Lower leg skin (tissue), 4 donors: ENCODE measurements around the gene PRPF6. TPM values are rescaled to one million over a fixed set of nuclear protein-coding genes. Genes with fewer than 3 reads are reported as not detected.

ENCODE experiments used
- DNase-seq, 2 donors: peaks; one replicate each; pipeline ENCODE4 v3.0.0-alpha.2; 2019; ENCODE audit warnings: low spot score in 2 of 2
- H3K4me3 ChIP-seq: fragments of 200-600 bp; sonication (generic); 2 replicates; pipeline ENCODE4 v1.5.1; 2017; ENCODE audit warnings: mild to moderate bottlenecking, low read depth; ENCODE audit not compliant: poor library complexity, severe bottlenecking
- CTCF ChIP-seq, 3 donors: fragments of 450-650 bp; IDR thresholded peaks; one replicate each; pipeline ENCODE4 v1.5.1; 2016; ENCODE audit warnings: antibody characterized with exemption in 3 of 3, mild to moderate bottlenecking in 3 of 3, moderate library complexity in 2 of 3
- POLR2A ChIP-seq, 2 donors: fragments of 450-650 bp; IDR thresholded peaks; one replicate each; pipeline ENCODE4 v1.6.1; 2016 to 2017; ENCODE audit warnings: antibody characterized with exemption in 2 of 2, mild to moderate bottlenecking in 1 of 2, moderate library complexity in 1 of 2
- WGBS, 2 donors: methylation state at CpG; one replicate each; pipeline ENCODE4 v1.1.5; 2018; 5-methylcytosine and 5-hydroxymethylcytosine counted together
- intact Hi-C: fragments of 100-400 bp; cut with DNase I; formaldehyde crosslinking; loops from one replicate; pipeline ENCODE4 v1.15.0; 2023; ENCODE audit warnings: low total_unique reads
- total RNA-seq, 4 donors: library from RNA; depleted of rRNA; stranded (reverse); fragments of >200 nt; gene quantifications; one replicate each; pipeline ENCODE4 v1.1.0, GENCODE V29; 2016

The PRPF6 gene
- total RNA-seq, 4 donors from 2014 or later, result 66.8 to 88.3 (median 79.1) TPM

DNA sequence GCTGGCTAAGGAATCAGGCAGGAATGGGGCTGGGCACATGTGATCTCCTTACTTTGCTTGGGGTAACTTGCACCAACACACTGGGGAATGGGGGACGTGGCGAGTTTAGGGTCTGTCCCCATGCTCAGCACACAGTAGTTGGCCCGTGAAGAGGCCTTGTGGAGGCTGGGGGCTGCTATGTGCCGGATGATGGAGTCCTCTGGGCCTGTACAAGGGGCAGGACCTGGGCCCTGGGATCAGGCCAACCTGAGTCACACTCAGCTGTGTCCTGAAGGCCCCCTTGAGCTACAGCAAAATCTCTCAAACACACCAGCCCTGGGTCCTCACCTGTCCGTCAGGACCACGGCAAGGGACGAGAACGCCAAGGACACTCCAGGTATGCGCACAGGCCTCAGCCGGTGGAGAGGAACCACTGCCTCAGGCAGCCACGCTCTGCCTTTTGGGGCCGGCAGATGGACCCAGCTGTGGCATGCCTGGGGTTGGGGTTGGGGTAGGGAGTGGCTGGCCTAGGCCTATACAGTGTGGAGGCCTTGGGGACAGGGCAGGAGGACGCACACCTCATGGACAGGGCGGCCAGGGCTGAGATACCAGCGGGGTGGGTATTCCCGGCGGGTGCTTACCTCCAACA lies 35.8 kb upstream of the PRPF6 start:
- WGBS, 2 donors, result 85 to 88% methylated on average over 16 to 17 of the region's 17 CpGs
- TF ChIP-seq CTCF (IDR thresholded peaks at IDR 0.05), result no peak
- no peak for TF ChIP-seq POLR2A (IDR thresholded peaks at IDR 0.05)
- DNase-seq, result no peak
- intact Hi-C loops, result no loop called here
- no peak overlapping the region for H3K4me3 ChIP-seq

DNA sequence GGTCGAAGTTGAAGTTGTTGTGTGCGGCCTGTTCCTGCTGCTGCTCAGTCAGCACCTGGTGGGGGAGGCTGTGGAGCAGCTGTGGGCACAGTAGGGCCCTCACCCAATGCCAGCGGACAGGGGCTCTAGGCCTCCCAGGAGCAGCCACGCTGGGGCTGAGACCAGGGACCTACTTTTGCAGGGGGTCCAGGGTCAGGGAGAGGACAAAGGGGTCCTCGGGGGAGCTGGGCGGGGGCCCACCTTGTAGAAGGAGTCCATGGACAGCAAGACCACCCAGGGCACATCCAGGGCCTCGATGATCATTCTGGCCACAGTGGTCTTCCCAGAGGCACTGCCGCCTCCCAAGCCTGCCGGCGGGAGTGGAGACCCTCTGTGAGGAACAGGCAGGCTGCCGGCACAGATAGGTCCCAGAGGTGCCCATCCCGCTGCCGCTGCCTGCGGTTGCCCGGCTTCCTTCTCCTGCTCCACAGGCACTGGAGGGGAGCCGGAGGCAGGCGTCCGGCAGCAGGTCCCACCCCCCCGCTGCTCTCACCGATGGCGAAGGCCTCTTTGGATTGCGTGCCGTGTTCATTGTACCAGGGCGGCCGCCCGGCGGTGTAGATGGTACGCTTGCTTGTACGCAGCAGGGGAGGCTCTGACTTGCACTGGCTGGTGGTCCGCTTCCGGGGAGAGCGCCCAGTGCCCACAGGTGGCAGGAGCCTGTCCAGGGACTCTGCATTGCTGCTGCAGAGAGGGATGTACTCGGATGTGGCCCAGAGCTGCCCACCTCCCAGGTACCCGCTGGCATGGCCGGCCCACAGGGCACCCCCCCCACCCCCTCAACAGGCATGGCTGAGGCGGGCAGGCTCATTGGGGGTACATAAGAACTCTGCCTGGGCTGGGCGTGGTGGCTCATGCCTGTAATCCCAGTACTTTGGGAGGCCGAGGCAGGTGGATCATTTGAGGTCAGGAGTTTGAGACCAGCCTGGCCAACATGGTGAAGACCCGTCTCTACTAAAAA lies 34.7 kb upstream of the PRPF6 start:
- TF ChIP-seq POLR2A (IDR thresholded peaks at IDR 0.05) (no peak), CTCF (IDR thresholded peaks at IDR 0.05) (no peak)
- WGBS, 2 donors, result 92 to 94% methylated on average over 34 to 38 of the region's 39 CpGs
- intact Hi-C loops, result no loop called here
- H3K4me3 ChIP-seq, result no peak overlapping the region
- no peak for DNase-seq

DNA sequence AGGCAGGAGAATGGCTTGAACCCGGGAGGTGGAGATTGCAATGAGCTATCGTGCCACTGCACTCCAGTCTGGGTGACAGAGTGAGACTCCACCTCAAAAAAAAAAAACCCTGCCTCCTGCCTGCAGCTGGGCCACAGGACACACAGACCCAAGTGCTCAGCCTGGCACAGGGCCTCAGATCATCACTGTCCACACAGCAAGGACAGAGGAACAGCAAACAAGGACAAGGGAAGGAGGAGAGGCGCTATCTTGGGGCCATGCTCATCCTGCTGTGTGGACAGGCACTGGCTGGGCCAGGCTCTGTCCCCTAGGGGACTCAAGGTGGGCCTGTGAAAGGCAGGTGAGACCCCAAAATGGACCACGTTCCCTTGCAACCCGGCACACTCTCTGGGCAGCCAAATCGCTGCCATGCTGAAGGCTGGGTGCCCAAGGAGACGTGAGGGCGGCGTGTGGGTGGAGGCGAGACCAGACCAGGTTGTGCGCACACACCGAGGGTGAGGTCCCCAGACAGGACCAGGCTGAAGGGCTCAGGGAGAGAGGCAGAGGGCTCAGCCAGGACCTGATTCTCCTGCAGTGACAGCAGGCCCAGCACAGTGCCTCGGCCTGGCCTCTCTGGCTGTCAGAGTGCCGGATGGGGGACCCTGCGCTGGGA lies 33.8 kb upstream of the PRPF6 start:
- no peak overlapping the region for H3K4me3 ChIP-seq
- 73 to 87% methylated on average over 7 to 14 of the region's 15 CpGs for WGBS, 2 donors
- intact Hi-C loops, result no loop called here
- TF ChIP-seq POLR2A (IDR thresholded peaks at IDR 0.05), result no peak
- no peak for TF ChIP-seq CTCF (IDR thresholded peaks at IDR 0.05)
- no peak for DNase-seq

DNA sequence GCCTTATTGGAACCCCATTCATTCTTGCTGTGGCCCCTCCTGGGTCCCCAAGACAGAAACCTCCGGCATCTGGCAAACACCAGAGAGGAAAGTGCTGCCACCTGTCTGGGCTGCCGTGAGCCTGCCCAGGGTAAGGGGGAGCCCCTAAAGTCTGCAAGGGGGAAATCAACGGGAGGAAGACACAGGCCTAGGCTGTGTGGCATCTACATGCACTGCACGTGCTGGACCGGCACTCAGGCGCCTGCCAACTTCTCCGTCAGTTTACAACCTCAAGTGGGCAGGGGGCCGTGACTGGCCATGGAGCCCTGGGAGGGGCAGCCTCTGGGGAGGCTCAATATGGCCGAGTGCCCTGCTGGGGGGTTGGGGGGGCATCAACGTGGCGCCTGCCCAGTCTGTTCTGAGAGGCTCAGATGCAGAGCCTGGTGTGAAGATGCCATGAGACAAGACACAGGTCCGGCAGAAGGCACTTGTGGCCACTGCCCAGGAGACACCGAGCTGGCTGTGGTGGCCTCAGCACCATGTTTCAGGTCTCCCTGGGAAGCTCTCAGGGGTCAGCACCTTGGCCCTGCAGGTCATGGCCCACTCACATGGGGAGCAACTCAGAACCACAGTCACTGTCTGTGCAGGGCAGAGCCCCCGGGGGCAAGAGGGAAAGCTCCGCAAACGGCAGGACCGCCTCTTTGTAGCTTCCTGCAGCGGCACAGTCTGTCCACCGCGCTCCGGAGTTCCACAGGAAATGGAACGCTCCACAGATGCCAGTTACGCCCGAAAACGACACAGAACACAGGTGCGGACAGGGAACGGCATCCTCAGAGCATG lies 33.1 kb upstream of the PRPF6 start:
- H3K4me3 ChIP-seq, result no peak overlapping the region
- no peak for DNase-seq
- intact Hi-C loops, result no loop called here
- TF ChIP-seq POLR2A (IDR thresholded peaks at IDR 0.05) (no peak), CTCF (IDR thresholded peaks at IDR 0.05) (no peak)
- WGBS, 2 donors, result 22 to 27% methylated on average over 22 to 25 of the region's 27 CpGs

DNA sequence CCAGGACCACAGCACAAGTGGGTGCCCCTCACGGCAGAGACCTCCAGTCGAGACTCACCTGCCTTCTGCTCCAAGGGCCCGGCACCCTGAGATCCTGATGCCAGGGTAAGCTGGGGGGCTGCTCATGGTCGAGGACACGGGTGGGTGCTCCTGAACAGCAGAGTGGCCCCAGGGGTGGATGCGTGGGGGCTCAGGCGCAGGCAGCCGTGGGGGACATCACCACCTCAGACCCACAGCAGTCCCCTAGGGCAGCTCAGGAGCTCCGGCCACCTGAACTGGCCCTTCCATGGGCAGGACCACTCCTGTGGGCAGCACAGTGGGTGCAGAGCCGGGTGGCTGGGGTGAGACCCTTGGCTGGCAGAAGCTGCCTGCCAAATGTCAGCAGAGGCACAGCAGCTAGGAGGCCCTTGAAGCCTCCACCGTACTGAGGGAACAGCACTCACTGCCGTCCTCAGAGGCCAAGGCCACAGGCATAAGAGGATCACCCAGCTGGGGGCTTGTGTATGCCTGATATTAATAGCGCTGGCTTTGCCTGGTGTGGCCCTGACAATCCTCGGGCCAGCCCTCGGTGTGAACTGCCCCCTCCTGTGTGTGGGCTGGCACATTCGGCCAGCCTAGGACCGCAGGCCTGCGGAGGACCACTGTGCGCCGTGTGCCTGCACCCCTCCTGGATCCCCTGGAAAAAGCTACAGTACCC lies 30.1 kb upstream of the PRPF6 start:
- TF ChIP-seq CTCF (IDR thresholded peaks at IDR 0.05), result no peak
- TF ChIP-seq POLR2A (IDR thresholded peaks at IDR 0.05), result no peak
- H3K4me3 ChIP-seq, result no peak overlapping the region
- intact Hi-C loops, result no loop called here
- WGBS, 2 donors, result 59 to 78% methylated on average over 8 to 15 of the region's 20 CpGs
- DNase-seq, result no peak
